SH-SY5Y (cell line): Measurements from ENCODE around the gene SMIM44.

ENCODE experiments used
- GATA2 ChIP-seq: IDR thresholded peaks from 2 replicates; pipeline ENCODE4 v1.6.1; 2011; ENCODE audit warnings: mild to moderate bottlenecking, low read depth, low read length
- GATA3 ChIP-seq: IDR thresholded peaks from 2 replicates; pipeline ENCODE4 v1.6.1; 2011; ENCODE audit warnings: low read depth, mild to moderate bottlenecking, low read length, moderate library complexity

DNA sequence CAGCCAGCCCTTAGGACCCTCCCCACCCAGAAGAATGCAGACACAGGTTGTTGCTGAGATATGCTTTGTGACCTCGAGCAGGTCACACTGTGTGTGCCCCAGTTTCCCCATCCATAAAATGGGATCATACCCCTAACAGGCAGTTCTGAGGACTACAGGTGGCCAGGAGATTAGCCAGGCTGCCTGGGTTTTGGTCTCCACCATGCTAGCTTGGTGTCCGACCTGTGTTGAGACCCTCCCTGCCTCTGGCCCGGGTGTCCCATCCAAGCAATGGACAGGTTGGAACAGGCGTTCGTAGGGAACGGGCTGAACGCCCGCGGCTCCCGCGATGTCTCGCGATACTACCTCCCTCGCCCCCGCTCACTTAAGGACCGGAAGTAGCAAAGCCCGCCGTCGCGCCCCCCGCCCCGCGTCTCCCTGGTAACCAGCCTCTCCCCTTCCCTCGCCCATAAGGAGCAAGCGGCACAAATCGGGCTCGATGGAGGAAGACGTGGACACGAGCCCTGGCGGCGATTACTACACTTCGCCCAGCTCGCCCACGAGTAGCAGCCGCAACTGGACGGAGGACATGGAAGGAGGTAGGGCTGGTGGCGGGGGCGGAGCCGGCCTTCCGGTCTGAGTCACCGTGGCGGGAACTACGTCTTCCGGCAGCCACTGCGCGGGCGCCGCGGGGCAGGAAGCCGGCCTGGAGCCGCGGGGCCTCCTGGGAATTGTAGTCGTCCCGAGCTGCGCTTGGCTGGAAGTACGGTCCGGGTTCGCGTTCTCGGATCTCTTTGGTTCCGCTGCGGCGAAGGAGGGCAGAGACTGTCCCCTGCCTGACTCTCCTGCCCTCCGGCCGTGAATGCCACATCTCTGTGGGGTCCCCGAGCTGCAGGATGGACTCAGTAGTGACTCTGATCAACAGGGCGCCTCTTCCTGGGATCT, 48.3 kb downstream of the SMIM44 start:
- no peak for TF ChIP-seq GATA2
- no peak for TF ChIP-seq GATA3
